Measurements from ENCODE around the gene ZNF804B.

- TF ChIP-seq POLR2A (IDR thresholded peaks at IDR 0.05; ENCODE audit: low read depth, low read length) = no peak
- no peak for TF ChIP-seq TAF1 (IDR thresholded peaks at IDR 0.05; ENCODE audit: low read depth, low read length)
- no peak for TF ChIP-seq POLR2AphosphoS5 (IDR thresholded peaks at IDR 0.05; ENCODE audit: low read depth, low read length)
- no peak for TF ChIP-seq PAX5 (IDR thresholded peaks at IDR 0.05; ENCODE audit: insufficient read depth, low read length, severe bottlenecking)
- no peak for TF ChIP-seq SPI1 (IDR thresholded peaks at IDR 0.05; ENCODE audit: low read depth, low read length)
- no peak for TF ChIP-seq POU2F2 (IDR thresholded peaks at IDR 0.05; ENCODE audit: low read depth, low read length)
Observed at GRCh38 chr7:89332026-89332425, 572.5 kb downstream of the ZNF804B start.

Data from GM12891 (cell line).